HG02981 (cell line): ENCODE results near the gene PTX4.
"Not testable (repeated sequence)": the region's sequence is repeated elsewhere in the genome, so short reads cannot be mapped to it uniquely, and the experiment has no call there.

Experiments
- ATAC-seq: cut with Tn5 transposase; IDR thresholded peaks from one replicate; pipeline ENCODE4 v1.9.1; 2021; ENCODE audit warnings: mild to moderate bottlenecking, moderate library complexity; ENCODE audit not compliant: unreplicated experiment

The PTX4 gene

GRCh38 chr16:1447965-1448364 is 40.8 kb downstream of the PTX4 start:
- ATAC-seq: no peak

- ATAC-seq: no peak
These were observed 42.3 kb downstream of the PTX4 start for GRCh38 chr16:1446296-1447080.

GRCh38 chr16:1445518-1446203 is 43.1 kb downstream of the PTX4 start:
- no peak for ATAC-seq

GRCh38 chr16:1444730-1445517 is 43.8 kb downstream of the PTX4 start:
- ATAC-seq: no peak

- ATAC-seq: no peak
These were observed 44.6 kb downstream of the PTX4 start, which contains the start of gene CCDC154 for GRCh38 chr16:1443980-1444729. Gene CCDC154 (minus strand): TSS chr16:1444556. CDS start chr16:1444322, 234 bp downstream.

- no peak for ATAC-seq
These were observed 45.3 kb downstream of the PTX4 start for GRCh38 chr16:1443403-1443973.

- ATAC-seq: no peak
These were observed 46.0 kb downstream of the PTX4 start for GRCh38 chr16:1442697-1443096.

GRCh38 chr16:1441391-1441829 is 47.3 kb downstream of the PTX4 start:
- no peak for ATAC-seq

- not testable (repeated sequence) for ATAC-seq
These were observed 49.1 kb downstream of the PTX4 start for GRCh38 chr16:1439699-1440074.

- no peak for ATAC-seq
These were observed 49.6 kb downstream of the PTX4 start for GRCh38 chr16:1439058-1439698.

GRCh38 chr16:1438229-1439057 is 50.3 kb downstream of the PTX4 start:
- no peak for ATAC-seq

- ATAC-seq: no peak
These were observed 51.1 kb downstream of the PTX4 start for GRCh38 chr16:1437606-1438005.

GRCh38 chr16:1436731-1437355 is 51.9 kb downstream of the PTX4 start:
- ATAC-seq: no peak

- ATAC-seq: no peak
These were observed 52.6 kb downstream of the PTX4 start for GRCh38 chr16:1435921-1436697.
